RPMI7951 (cell line): ENCODE results near the gene ANAPC2. TPM values are rescaled to one million over a fixed set of nuclear protein-coding genes. Genes with fewer than 3 reads are reported as not detected.
A peak's percentile ranks its signal among the peaks of the same experiment; 100 is the strongest.

ENCODE experiments used
- DNase-seq: peaks from one replicate; pipeline ENCODE4 v3.0.0-alpha.2; 2012; ENCODE audit warnings: low read depth
- total RNA-seq: library from RNA; depleted of rRNA; stranded (reverse); fragments of >200 nt; shearing (Covaris generic); gene quantifications from 2 replicates; pipeline ENCODE4 v1.2.3, GENCODE V29; 2014; rRNA removed

Gene ANAPC2, protein sequence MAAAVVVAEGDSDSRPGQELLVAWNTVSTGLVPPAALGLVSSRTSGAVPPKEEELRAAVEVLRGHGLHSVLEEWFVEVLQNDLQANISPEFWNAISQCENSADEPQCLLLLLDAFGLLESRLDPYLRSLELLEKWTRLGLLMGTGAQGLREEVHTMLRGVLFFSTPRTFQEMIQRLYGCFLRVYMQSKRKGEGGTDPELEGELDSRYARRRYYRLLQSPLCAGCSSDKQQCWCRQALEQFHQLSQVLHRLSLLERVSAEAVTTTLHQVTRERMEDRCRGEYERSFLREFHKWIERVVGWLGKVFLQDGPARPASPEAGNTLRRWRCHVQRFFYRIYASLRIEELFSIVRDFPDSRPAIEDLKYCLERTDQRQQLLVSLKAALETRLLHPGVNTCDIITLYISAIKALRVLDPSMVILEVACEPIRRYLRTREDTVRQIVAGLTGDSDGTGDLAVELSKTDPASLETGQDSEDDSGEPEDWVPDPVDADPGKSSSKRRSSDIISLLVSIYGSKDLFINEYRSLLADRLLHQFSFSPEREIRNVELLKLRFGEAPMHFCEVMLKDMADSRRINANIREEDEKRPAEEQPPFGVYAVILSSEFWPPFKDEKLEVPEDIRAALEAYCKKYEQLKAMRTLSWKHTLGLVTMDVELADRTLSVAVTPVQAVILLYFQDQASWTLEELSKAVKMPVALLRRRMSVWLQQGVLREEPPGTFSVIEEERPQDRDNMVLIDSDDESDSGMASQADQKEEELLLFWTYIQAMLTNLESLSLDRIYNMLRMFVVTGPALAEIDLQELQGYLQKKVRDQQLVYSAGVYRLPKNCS
- 8.1 and 9.8 TPM in 2 replicates for total RNA-seq

DNA sequence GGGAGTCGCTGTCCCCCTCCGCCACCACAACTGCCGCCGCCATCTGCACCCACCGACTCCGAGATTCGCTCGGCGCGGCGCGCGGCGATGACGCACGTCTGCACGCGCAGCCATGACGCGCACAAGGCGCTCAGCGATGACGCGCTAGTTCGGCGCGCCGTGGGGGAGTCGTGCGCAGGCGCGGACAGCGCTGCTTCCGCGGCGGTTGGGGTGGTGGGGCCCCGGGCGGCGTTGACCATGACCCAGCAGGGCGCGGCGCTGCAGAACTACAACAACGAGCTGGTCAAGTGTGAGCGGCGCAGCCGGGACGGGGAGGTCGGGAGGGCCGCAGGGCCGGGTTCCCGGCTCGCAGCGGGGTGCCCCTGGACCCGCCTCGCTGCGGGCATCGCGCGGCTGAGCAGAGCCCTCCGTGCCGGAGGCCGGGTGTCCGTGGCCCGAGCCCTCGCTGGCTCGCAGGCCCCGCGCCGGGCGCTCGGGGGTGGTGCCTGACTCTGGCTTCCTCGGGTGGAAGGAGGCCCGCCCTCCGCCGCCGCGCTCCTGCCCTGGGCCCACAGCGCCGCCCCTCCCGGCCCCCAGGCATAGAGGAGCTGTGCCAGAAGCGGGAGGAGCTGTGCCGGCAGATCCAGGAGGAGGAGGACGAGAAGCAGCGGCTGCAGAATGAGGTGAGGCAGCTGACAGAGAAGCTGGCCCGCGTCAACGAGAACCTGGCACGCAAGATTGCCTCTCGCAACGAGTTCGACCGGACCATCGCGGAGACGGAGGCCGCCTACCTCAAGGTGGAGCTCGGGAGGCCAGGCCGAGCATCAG lies at the start of gene ANAPC2, which contains the start of gene SSNA1:
Gene ANAPC2, minus strand, starts transcription at position 71 of the 807 bp plus-strand sequence. Its CDS starts 28 bp downstream, at position 43.
Gene SSNA1, plus strand, starts transcription at position 187 of the 807 bp plus-strand sequence. Its CDS starts 51 bp downstream, at position 238.
- peak; percentile 89 for DNase-seq

DNA sequence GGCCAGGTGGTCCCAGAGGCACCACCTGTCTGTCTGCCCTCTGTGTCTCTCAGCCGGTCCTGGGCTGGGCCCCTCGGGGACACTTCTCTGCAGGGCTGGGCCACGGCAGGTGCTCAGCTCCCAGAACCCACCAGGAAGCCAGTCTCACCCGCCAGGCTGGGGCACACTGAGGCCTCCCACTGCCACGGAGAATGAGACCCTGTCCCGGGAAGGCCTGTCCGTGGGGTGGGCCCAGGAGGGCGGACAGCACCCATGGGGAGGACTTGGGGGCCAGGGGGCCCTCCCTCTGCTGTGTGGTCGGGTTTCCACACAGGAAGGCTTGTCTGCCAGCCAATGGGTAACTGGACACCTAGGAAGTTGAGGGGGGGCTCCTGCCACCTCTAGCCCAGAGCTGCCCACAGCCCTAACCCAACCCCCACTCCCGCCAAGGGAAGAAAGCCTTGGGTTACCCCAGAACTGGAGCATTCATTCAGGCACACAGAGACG lies 48.6 kb upstream of the ANAPC2 start:
- DNase-seq: no peak

DNA sequence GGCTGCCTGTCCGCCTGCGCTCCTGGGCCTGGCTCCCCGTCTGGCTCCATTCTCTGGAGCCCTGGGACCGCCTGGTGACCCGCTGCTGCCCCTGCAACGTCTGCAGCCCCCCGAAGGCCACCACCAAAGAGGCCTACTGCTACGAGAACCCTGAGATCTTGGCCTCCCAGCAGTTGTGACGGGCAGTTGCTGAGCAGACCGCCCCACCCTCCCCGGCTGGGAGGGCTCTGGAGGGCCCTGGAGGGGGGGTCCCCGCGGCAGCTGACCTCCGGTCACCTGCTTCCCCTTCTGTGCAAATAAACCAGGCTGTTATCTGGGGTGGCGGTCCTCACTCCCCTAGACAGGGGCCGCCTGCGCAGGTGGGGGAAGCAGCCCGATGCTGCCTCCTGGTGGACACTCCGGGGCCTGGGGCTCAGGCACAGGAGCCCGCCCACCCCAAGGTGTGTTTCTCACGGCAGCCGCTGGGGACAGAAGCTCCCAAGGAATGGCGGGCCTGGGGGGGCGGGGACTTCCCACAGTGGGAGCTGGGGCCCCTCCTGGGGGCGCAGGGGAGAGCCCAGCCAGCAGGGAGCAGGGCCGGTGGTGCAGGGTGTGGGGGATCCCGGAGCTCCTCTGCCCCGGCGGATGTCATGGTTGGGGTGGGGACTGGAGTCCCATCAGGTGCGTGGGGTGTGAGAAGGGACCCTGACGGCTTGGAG lies 48.0 kb upstream of the ANAPC2 start:
- DNase-seq: peak; percentile 58

DNA sequence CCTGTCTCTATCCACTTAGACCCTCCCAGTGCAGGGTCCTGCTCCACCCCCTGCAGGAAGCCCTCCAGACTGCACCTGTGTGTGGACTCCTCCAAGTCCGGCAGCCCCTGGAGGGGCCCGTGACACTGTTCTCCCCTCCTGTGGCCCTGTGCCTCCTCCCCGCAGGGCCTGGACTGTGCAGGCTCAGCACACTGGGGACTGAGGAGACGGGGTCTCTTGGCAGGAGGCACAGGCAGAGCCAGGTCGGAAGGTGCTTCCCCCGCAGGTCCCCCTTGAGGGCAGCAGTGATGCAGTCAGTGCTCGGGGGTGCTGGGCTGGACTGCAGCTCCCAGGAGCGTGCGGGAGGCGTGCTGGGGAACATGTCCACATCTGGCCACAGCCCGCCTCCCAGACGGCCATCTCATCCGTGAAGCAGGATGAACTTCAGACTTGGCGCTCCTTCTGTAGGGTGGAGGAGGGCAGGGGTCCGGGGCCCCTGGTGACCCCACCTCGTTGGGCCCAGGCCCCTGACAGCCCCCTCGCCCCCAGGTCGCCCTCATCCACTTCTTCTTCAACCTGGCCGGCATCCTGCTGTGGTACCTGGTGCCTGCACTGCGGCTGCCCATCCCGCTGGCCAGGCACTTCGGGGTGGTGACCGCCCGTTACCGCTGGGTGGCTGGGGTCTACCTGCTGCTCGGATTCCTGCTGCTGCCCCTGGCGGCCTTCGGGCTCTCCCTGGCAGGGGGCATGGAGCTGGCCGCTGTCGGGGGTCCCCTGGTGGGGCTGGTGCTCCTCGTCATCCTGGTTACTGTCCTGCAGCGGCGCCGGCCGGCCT lies 47.3 kb upstream of the ANAPC2 start:
- DNase-seq: no peak

DNA sequence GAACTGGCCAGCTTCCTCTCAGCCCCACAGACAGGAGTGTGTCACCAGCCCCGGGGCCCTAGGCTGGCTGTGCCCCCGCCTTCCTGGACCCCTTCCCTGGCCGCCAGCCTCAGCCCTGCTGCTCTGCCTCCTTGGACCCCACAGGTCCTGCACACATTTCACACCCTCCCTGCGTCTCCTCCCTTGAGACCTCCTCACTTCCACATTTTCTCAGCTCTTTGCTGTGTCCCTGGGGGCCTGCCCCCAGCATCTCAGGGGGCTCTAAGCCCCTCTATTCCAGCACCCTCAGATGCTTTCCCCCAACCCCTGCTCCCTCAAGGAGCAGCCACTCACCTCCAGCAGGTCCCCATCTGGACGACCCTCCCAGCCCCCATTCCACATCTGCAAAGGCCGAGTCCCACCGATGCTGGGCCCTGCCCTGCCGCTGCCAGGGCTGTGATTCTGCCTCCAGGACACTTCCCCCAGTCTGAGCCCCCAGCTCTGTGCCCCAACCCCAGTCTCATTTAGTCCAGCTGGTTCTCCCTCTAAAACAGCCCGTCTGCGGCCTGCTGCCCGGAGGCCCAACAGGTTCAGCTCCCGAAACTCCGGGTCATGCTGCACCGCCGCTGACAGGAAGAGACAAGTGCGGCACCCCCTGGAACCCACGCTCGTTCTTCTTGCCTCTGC lies 46.5 kb upstream of the ANAPC2 start:
- no peak for DNase-seq

DNA sequence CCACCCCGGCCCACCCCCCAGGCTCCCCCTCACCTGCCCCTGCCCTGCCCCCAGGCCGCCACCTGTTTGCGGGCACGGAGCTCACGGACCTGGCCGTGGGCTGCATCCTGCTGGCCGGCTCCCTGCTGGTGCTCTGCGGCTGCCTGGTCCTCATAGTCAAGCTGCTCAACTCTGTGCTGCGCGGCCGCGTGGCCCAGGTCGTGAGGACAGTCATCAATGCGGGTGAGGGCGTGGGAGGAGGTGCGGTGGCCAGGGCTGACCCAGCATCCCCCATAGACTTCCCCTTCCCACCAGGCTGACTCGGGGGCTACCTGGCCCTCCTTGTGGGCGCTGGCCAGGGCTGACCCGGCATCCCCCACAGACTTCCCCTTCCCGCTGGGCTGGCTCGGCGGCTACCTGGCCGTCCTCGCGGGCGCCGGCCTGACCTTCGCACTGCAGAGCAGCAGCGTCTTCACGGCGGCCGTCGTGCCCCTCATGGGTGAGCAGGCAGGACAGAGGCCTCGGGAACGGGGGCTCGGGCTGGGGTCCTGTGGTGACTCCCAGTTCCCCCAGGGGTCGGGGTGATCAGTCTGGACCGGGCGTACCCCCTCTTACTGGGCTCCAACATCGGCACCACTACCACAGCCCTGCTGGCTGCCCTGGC lies 45.8 kb upstream of the ANAPC2 start:
- DNase-seq: no peak

DNA sequence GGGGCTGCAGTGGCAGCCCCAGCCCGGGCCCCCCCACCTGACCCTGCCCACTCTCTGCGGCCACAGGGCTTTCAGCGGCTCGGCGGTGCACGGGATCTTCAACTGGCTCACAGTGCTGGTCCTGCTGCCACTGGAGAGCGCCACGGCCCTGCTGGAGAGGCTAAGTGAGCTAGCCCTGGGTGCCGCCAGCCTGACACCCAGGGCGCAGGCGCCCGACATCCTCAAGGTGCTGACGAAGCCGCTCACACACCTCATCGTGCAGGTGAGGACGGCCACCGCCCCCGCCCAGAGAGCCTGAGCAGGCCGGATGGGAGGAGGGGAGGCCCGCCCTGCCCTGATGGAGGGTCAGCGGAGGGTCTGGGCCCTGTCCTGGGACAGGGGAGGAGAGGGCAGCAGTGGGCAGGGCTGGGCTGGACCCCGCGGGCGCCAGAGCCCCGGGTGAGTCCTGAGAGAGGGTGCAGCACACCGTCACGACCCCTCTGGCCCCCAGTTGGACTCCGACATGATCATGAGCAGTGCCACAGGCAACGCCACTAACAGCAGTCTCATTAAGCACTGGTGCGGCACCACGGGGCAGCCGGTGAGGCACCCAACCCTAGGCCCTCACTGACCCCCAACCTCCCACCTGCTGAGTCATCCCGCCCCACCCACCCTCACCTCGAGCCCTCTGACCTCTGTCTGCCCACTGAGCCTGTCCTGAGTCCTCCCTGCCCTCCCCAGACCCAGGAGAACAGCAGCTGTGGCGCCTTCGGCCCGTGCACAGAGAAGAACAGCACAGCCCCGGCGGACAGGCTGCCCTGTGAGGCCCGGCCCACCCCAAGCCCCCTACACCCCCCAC lies 45.0 kb upstream of the ANAPC2 start:
- DNase-seq: no peak

DNA sequence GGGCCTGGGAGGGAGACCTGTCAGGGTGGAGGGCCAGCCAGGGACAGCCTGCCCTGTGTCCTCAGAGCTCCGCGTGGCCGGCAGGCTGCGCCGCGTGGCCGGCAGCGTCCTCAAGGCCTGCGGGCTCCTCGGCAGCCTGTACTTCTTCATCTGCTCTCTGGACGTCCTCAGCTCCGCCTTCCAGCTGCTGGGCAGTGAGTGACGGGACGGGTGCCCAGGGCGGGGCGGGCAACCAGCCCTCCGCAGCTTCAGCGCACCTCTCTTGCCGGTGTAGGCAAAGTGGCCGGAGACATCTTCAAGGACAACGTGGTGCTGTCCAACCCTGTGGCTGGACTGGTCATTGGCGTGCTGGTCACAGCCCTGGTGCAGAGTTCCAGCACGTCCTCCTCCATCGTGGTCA lies 44.1 kb upstream of the ANAPC2 start:
- no peak for DNase-seq

DNA sequence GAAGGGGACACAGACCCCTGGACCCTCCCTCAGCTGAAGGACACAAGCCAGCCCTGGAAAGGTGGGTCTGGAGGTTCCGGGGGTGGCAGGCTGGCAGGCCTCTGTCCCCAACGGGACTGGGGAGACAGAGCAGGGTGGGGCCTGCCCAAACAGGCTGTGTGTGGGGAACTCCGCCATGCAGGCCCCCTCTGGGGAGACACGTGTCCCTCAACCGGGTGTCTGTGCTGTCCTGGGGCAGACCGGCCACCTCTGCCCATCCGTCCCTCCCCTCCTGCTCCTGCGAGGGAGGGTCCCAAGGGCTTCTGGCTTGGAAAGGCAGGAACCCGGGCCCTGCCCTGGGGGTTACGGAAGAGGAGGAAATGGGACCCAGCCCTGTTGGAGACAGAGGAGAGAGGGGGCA lies 43.7 kb upstream of the ANAPC2 start:
- no peak for DNase-seq

DNA sequence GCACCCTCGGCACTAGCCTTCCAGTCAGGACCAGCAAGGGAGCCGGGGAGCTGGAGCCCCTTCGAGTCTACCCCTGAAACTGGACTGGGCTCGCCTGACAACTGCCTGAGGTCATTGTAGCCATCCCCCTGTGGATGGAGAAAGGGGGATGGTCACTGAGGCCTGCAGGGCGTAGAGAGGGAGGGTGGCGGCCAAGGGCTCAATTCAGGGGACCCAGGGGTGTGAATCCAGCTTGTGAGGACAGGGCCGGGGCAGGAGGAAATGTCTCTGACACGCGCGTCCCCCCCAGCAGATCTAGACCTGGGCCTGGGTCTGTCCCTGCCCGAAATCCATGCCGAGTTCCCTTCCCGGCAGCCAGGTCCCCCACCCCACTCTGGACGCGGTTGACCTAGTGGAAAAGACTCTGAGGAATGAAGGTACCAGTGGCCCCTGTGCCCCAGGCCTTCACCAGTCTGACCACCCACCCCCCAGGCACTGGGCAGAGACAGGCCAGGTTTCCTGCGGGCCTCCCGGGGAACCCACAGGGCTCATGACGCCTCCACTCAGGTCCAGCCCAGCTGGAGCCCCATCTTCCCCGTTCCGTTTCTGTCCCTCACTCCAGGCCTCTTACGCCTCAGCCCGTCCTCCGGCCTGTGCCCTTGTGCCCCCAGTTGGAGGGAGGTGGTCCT lies 43.1 kb upstream of the ANAPC2 start:
- no peak for DNase-seq

DNA sequence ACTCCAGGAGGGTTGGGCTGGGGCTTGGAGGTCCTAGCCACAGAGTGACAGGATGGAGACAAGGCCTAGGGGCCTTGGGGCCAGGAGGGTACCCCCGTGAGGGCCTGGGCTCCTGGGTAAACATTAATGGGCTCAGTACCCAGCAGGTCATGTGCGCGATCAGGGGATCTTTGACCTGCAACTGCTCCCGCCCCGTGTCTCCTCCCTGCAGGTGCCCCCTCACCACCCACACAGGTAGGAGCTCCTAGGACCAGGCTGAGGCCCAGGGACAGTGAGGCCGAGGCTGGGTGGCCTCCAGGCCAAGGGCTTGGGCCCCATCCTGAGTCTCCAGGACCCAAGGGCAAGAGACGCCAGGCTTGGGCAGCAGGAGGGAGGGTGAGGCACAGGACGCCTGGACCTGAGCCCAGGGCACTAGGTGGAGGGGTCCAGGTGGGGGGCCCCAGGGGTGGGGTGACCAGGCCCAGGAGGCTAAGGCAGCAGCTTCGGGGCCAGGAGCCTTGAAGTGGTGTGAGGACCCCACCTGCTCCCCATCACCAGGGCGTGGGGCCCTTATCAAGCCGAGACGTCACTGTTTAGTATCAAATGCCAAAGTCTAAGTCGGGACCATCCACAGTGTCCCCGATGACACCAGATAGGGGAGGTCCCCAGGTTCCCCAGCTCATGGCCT lies 42.5 kb upstream of the ANAPC2 start, which contains the start of gene SLC34A3:
Gene SLC34A3, plus strand, starts transcription at position 197 of the 667 bp plus-strand sequence. CDS start 802 bp downstream, outside the sequence.
- no peak for DNase-seq

DNA sequence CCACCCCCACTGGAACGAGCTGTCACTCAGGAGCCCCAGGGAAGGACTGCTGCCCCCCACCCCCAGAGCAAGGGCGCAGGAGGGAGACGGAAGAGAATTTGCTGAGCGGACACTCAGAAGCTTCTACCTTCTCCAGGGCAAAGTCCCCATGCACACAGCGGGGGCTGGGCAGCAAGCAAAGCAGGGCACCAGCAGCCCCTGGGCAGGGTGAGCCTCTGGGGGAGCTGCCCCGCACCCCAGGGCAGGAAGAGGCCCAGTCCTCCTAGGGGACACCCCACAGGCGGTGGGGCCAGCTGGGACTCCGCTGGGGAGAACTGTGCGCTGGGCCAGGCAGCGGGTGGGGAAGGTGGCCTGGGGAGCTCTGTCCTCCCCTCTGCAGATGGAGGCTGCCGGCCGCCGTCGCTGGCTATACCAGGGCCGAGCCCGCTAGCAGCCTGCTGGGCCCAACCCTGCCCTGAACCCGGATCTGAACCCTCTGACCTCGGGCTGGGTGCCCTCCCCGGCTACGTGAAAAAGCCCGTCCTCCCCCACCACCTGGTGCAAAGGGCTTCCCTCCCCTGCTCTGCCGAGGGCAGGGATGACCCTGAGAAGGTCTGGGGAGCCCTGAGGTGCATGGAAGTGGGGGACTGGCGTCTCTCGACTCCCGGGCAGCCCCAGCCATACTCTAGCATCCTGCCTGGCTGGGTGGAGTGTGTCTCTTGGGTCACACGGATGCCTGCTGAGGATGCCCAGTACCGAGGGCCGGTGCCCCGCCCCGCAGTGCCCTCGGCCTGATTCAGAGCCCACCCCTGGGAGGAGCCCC lies 41.7 kb upstream of the ANAPC2 start:
- no peak for DNase-seq

DNA sequence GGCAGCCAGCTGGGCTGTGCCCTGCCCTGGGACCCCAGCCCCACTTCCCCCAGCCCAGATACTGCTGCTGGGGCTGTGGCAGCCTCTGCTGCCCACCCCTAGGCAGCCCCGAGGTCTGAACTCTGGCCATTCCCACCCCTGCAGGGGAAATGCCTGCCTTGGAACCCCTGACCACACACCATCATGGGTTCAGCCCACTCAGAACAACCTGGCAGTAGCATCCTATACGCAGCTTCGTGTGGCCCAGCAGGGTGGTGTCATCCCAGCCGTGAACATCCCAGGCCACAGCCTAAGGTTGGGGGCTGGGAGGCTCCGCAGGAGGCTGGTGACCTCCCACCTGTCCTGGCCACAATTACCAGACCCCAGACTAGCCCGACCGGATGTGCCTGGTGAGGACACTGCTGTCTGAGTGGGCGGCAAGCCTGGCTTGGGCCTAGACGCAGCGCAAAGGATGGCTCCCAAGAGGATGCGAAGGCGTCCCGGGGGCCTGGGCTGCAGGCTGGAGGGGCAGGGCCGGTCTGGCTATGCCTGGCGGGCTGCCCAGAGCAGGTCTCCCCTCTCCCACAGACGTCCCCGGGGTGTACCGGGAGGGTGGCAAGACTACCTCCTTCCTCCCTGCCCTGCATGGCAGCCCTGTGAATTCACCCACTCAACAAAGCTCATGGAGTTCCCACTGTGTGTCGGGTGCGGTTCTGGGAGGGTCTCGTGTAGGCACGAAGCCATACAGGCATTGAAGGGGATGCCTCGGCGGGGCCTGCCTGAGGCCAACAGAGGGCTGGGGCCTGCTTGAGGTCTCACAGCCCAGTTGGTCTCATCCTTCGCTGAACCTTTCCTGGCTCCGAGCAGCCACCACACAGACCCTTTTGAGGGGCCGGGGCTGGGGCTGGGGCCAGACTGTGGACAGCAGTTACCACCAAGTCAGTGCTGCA lies 40.9 kb upstream of the ANAPC2 start:
- DNase-seq: no peak

DNA sequence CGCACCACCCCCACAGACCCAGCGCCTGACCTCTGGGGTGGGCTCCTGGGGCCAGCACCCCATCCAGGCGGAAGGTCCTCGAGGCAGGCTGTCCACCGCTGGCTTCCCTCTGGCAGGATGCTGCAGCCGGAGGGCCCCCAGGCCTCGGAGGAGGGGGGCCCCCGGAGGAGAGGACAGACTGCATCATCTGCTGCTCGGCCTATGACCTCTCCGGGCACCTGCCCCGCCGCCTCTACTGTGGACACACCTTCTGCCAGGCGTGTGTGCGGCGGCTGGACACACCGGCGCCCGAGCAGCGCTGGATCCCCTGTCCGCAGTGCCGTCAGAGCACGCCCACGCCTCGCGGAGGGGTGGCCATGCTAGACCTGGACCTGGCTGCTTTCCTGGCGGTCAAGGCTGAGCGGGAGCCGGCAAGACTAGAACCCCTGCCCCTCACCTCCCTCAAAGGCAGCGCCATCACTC lies 40.2 kb upstream of the ANAPC2 start:
- no peak for DNase-seq
